OCI-LY3 (cell line): Measurements from ENCODE around the gene MAN2A2.
A peak's percentile ranks its signal among the peaks of the same experiment; 100 is the strongest.

ENCODE experiments used
- H2AFZ ChIP-seq: fragments of 200-600, 300-600 bp; shearing (Covaris generic); 2 replicates; pipeline ENCODE4 v1.6.0; 2014; ENCODE audit warnings: antibody characterized with exemption, low read depth, low read length
- H3K27ac ChIP-seq: fragments of 200-600, 300-600 bp; sonication (generic); 2 replicates; pipeline ENCODE4 v1.5.1; 2014; ENCODE audit warnings: mild to moderate bottlenecking, low read length, moderate library complexity, mixed read lengths
- H3K27me3 ChIP-seq: fragments of 200-600, 300-600 bp; sonication (generic); 2 replicates; pipeline ENCODE4 v1.6.1; 2014; ENCODE audit warnings: low read depth, low read length, mixed read lengths
- H3K36me3 ChIP-seq: fragments of 200-600, 300-600 bp; sonication (generic); replicated peaks from 2 replicates; pipeline ENCODE3; 2014; ENCODE audit warnings: low read depth, low read length, mixed read lengths
- H3K4me1 ChIP-seq: fragments of 300-600, 200-600 bp; sonication (generic); 2 replicates; pipeline ENCODE4 v1.6.1; 2014; ENCODE audit warnings: low read length, mixed read lengths
- H3K4me2 ChIP-seq: fragments of 200-600, 300-600 bp; sonication (generic); 2 replicates; pipeline ENCODE4 v1.6.1; 2014; ENCODE audit warnings: low read length, mixed read lengths
- H3K4me3 ChIP-seq: fragments of 300-600, 200-600 bp; sonication (generic); 2 replicates; pipeline ENCODE4 v1.5.1; 2014; ENCODE audit warnings: antibody characterized with exemption, mild to moderate bottlenecking, low read length, moderate library complexity
- H3K79me2 ChIP-seq: fragments of 300-600, 200-600 bp; shearing (Covaris generic); 2 replicates; pipeline ENCODE4 v1.6.1; 2014; ENCODE audit warnings: mild to moderate bottlenecking, low read length, mixed read lengths
- H3K9ac ChIP-seq: fragments of 300-600, 200-600 bp; shearing (Covaris generic); 2 replicates; pipeline ENCODE4 v1.6.0; 2014; ENCODE audit warnings: mild to moderate bottlenecking, low read length, moderate library complexity
- H3K9me3 ChIP-seq: fragments of 200-600, 300-600 bp; shearing (Covaris generic); 2 replicates; pipeline ENCODE4 v1.6.1; 2014; ENCODE audit warnings: low read length, mixed read lengths; ENCODE audit not compliant: insufficient read depth
- H4K20me1 ChIP-seq: fragments of 200-600, 300-600 bp; sonication (generic); 2 replicates; pipeline ENCODE4 v1.6.1; 2016; ENCODE audit warnings: low read length, mixed read lengths; ENCODE audit not compliant: insufficient read depth
- EZH2phosphoT487 ChIP-seq: fragments of 200-600 bp; shearing (Covaris generic); IDR thresholded peaks from 2 replicates; pipeline ENCODE4 v1.6.1; 2018; ENCODE audit warnings: antibody characterized with exemption, mixed run types, low read depth
- TF ChIP-seq, protein P1 (sequence below): fragments of 200-600, 300-600 bp; sonication (generic); IDR thresholded peaks from 2 replicates; pipeline ENCODE4 v1.5.1; 2014; ENCODE audit warnings: antibody characterized with exemption, low read length, low read depth

The MAN2A2 gene

GRCh38 chr15:90949979-90950675 lies 47.0 kb downstream of the MAN2A2 start:
- H2AFZ ChIP-seq: no peak overlapping the region
- peaks cover under 1% of the 10 kb centered on the region; the same call in 1 of the 2 replicates for H3K79me2 ChIP-seq
- H3K4me3 ChIP-seq: no peak overlapping the region
- TF ChIP-seq EZH2phosphoT487: no peak
- TF ChIP-seq, protein P1, sequence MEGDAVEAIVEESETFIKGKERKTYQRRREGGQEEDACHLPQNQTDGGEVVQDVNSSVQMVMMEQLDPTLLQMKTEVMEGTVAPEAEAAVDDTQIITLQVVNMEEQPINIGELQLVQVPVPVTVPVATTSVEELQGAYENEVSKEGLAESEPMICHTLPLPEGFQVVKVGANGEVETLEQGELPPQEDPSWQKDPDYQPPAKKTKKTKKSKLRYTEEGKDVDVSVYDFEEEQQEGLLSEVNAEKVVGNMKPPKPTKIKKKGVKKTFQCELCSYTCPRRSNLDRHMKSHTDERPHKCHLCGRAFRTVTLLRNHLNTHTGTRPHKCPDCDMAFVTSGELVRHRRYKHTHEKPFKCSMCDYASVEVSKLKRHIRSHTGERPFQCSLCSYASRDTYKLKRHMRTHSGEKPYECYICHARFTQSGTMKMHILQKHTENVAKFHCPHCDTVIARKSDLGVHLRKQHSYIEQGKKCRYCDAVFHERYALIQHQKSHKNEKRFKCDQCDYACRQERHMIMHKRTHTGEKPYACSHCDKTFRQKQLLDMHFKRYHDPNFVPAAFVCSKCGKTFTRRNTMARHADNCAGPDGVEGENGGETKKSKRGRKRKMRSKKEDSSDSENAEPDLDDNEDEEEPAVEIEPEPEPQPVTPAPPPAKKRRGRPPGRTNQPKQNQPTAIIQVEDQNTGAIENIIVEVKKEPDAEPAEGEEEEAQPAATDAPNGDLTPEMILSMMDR: no peak
- no peak overlapping the region for H3K9ac ChIP-seq
- no peaks in the 10 kb centered on the region for H3K9me3 ChIP-seq
- H4K20me1 ChIP-seq: no peaks in the 10 kb centered on the region
- no peak overlapping the region for H3K27ac ChIP-seq
- H3K27me3 ChIP-seq: no peaks in the 10 kb centered on the region
- H3K4me1 ChIP-seq: peaks cover 2% of the 10 kb centered on the region; the same call in 1 of the 2 replicates
- H3K4me2 ChIP-seq: no peak overlapping the region
- H3K36me3 ChIP-seq: peaks cover 49% of the 10 kb centered on the region

GRCh38 chr15:90950676-90951075 lies 47.6 kb downstream of the MAN2A2 start:
- H3K4me3 ChIP-seq: no peak overlapping the region
- H3K79me2 ChIP-seq: peaks cover 6% of the 10 kb centered on the region
- TF ChIP-seq, protein P1: no peak
- no peak for TF ChIP-seq EZH2phosphoT487

DNA sequence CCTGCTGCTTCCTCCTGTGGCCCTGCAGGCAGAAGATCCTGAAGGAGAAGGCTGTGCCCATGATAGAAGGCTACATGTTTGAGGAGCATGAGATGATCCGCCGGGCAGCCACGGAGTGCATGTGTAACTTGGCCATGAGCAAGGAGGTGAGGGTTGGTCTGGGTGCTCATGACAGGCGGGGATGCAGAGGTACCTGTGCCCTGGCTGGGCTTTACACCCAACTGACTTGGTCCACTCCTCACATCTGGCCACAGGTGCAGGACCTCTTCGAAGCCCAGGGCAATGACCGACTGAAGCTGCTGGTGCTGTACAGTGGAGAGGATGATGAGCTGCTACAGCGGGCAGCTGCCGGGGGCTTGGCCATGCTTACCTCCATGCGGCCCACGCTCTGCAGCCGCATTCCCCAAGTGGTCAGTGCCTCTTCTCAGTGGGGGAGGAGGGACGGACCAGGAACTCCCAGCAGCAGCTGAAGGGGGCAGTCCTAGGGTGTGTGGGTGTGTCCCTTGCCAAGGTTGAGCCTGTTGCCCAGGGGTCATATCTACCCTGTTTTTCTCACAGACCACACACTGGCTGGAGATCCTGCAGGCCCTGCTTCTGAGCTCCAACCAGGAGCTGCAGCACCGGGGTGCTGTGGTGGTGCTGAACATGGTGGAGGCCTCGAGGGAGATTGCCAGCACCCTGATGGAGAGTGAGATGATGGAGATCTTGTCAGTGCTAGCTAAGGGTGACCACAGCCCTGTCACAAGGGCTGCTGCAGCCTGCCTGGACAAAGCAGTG lies 50.0 kb downstream of the MAN2A2 start:
- H3K9me3 ChIP-seq: no peaks in the 10 kb centered on the region
- H3K4me3 ChIP-seq: no peak overlapping the region
- peaks cover 10% of the 10 kb centered on the region for H3K4me1 ChIP-seq
- no peak overlapping the region for H3K27ac ChIP-seq
- H3K36me3 ChIP-seq: peaks cover 37% of the 10 kb centered on the region
- no peak overlapping the region for H3K4me2 ChIP-seq
- H4K20me1 ChIP-seq: no peaks in the 10 kb centered on the region
- peaks cover 29% of the 10 kb centered on the region for H3K79me2 ChIP-seq
- no peak overlapping the region for H2AFZ ChIP-seq
- no peaks in the 10 kb centered on the region for H3K27me3 ChIP-seq
- no peak for TF ChIP-seq EZH2phosphoT487
- no peak overlapping the region for H3K9ac ChIP-seq

More at GRCh38 chr15:90950676-90951075, 47.6 kb downstream of the MAN2A2 start:
- no peaks in the 10 kb centered on the region for H4K20me1 ChIP-seq
- no peak overlapping the region for H2AFZ ChIP-seq
- H3K9me3 ChIP-seq: no peaks in the 10 kb centered on the region
- H3K36me3 ChIP-seq: peaks cover 47% of the 10 kb centered on the region
- no peak overlapping the region for H3K4me2 ChIP-seq
- H3K27ac ChIP-seq: no peak overlapping the region
- H3K4me1 ChIP-seq: peaks cover 3% of the 10 kb centered on the region
- no peak overlapping the region for H3K9ac ChIP-seq
- H3K27me3 ChIP-seq: no peaks in the 10 kb centered on the region

DNA sequence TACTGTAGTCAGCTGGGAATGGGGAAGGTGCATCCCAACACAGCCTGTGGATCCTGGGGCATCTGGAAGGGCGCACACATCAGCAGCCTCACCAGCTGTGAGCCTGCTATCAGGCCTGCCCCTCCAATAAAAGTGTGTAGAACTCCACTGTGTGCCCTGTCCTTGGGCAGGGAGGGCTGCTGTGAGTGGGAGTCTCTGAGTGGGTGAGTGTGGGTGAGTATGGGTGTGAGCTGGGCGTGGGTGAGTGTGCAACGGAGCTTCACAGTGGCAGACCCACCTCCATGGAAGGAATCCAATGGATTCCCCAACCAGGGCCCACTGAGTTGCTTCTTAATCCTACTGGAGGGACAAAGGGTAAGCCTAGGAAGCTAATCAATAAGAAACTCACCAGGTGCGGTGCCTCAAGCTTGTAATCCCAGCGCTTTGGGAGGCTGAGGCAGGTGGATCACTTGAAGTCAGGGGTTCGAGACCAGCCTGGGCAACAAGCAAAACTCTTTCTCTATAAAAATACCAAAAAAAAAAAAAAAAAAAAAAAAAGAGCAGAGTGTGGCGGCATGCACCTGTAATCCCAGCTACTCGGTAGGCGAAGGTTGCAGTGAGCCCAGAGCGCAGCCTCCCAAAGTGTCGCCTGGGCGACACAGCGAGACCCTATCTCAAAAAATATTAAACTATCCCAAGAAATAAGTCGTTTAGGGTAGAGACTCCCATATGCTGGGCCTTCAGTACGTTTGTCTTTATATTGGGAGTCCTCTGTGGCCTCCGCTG lies 51.0 kb downstream of the MAN2A2 start:
- H3K27ac ChIP-seq: no peak overlapping the region
- peak overlapping the region; percentile 68 for H3K4me2 ChIP-seq
- H3K4me1 ChIP-seq: peaks cover 10% of the 10 kb centered on the region
- H4K20me1 ChIP-seq: no peaks in the 10 kb centered on the region
- no peaks in the 10 kb centered on the region for H3K27me3 ChIP-seq
- TF ChIP-seq, protein P1: no peak
- TF ChIP-seq EZH2phosphoT487: no peak
- peak overlapping the region; percentile 86 for H3K4me3 ChIP-seq
- peaks cover 29% of the 10 kb centered on the region for H3K79me2 ChIP-seq
- no peak overlapping the region for H2AFZ ChIP-seq
- H3K9me3 ChIP-seq: no peaks in the 10 kb centered on the region
- no peak overlapping the region for H3K9ac ChIP-seq
- peaks cover 33% of the 10 kb centered on the region for H3K36me3 ChIP-seq
